GM18907 (cell line): ENCODE data around the gene FBXO46.

ENCODE experiments used
- ATAC-seq: cut with Tn5 transposase; IDR thresholded peaks from one replicate; pipeline ENCODE4 v1.9.1; 2021; ENCODE audit warnings: mild to moderate bottlenecking, moderate library complexity; ENCODE audit not compliant: unreplicated experiment

Gene FBXO46

GRCh38 chr19:45730368-45731288 is at the start of gene FBXO46:
Gene FBXO46 (minus strand): TSS chr19:45730896. CDS start chr19:45713495, 17,401 bp downstream.
- peak; percentile 94 for ATAC-seq

DNA sequence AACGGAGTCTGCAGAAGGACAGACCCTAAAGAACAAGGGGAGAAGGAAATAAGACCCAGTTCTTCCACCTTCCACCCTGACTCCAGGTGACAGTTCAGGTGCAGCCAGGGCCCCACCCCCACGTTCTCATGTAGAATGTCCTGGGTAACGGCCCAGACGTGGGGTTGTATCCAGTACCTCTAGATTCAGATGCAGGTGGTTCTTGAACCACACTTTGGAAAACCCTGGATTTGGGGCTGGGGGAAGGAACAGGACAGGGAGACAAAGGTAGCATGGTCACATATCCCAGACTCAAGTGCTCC is 49.4 kb upstream of the FBXO46 start:
- no peak for ATAC-seq

GRCh38 chr19:45779231-45780145 is 48.8 kb upstream of the FBXO46 start:
- ATAC-seq: peak; percentile 70

DNA sequence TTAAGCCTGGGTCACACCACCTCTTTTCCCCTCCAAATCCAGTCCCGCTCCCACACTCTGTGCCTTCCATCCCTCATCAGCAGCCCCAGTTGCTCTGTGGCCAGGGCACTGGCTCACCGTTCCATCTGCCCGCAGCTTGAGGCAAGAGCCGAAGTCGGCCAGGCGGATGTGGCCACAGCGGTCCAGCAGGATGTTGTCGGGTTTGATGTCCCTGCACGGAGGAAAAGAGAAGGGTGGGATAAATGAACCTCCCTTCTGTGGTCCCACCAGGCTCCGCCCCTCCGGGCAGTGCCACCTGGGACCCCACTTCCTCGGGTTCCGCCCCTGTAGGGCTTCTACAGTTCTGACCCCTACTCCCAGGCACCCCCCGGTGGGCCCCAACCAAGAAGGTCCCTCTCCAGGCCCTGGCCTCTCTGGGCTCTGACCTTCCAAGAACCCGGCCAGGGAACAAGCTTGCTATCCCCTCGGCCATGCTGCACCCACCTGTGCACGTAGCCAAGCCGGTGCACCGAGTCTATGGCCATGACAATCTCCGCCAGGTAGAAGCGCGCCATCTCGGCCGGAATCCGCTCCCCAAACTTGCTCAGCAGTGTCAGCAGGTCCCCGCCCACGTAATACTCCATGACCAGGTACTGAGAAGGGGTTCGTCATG is 47.4 kb upstream of the FBXO46 start:
- no peak for ATAC-seq

DNA sequence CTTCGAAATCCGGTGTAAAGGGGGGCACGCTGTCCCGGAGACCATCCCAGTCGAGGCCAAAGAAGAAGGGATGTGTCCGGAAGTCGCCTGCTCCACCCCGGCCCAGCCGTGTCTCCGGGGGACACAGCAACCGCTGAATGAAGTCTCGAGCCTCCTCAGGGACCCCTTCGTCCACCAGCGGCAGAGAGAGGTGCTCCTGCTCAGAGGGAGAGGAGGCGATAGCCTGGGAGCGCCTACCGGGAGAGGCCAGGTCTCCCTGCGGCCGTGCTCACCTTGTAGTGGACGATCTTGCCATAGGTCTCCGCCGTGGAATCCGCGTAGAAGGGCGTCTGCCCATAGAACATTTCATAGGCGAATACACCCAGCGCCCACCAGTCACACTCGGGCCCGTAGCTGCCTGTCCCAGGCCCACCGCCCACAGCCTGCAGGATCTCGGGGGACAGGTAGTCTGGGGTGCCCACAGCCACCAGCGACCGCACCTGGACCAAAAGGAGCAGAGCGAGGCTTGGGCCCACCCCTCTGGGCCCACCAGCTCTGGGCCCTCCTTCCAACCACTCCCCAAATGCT is 46.8 kb upstream of the FBXO46 start:
- no peak for ATAC-seq

DNA sequence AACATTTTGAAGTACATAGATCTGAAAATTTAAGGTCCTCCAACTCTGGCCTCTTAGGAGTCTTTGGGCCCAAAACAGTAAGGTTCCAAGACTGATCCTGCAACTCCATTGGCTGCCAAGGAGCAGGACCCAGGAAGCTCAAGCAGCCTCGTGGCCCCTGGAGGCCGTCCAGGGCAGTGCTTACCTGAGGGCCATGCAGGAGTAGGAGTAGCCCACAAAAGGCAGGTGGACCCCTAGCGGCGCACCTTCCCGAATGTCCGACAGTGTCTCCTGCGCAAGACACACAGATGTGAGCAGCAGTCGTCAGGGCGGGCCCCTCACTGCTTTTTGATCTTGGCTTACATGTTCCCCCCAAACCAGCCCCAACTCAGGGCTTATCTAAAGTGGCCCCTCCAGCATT is 44.1 kb upstream of the FBXO46 start:
- ATAC-seq: no peak

DNA sequence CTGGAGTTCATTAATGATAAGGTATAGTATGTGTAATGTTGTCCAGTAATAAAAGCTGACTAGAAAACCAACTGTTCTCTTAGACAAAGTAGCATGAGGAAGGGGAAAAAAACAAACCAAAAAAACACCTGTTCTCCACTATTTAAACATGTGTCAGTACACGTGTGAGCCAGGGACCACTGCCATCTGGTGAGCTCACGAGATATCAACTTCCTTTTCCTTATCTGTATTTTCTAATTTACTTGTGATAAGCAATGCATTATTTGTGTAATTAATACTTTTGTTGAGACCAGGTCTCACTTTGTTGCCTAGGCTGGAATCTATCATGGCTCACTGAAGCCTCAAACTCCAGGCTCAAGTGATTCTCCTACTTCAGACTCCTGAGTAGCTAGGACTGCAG is 42.7 kb upstream of the FBXO46 start:
- no peak for ATAC-seq

GRCh38 chr19:45772912-45773311 is 42.2 kb upstream of the FBXO46 start:
- ATAC-seq: no peak

DNA sequence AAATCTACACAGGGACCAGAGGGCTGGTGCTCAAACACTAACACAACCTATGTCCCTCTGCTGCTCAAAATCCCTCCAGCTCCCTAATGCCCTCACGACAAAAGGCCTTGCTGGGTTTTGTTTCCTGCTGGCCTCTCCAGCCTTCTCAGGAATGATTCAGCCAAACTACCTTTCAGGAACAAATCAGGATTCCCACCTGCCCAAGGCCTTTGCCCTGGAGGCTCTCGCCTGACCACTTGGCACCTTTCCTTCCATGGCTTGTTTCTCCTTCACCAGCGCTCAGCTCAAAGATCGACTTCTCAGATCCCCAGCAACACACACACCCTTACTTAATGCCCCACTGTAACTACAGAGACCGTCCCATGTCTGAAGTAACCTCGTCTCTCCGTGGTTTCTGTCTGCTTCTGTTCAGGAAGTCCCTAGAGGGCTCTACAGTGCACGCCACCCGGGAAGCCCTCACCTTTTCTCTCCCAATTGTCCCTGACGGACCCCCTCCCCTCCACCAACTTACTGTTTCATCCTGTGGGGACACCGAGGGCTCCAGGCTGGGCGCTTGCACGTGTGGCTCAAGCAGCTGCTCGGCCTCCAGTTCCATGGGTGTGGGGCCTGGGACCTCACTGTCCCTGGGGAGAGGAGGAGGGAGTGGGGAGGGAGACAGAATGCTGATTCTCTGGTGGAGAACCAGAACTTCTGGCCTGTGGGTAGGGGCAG is 41.6 kb upstream of the FBXO46 start:
- no peak for ATAC-seq

DNA sequence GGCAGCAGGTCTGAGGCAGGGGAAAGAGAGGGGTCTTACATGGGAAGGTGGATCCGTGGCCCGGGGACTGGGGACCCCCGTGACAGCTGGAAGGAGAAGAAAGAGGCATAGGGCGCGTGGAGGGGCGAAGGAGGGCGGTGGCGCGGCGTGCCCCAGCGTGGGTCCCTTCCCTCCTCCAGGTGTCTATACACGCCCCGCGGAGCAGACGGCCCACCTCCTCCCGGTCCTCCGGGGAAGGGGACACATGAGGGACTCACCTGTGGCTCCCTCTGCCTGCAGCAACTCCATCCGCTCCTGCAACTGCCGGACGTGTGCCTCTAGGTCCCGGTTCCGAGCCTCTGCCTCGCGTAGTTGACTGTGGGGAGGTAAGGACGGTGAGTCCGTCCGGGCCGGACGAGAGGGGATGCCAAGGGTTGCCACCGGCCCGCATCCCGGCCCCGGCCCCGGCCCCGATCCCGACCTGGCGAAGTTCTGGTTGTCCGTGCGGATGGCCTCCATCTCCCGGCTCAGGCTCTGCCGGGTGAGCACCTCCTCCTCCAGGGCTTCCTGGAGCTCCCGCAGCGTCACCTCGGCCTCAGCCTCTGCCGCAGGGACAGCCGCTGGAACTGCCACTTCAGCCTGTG is 40.7 kb upstream of the FBXO46 start:
- ATAC-seq: no peak

- ATAC-seq: peak; percentile 55
These were observed 39.8 kb upstream of the FBXO46 start for GRCh38 chr19:45770192-45771101.

- ATAC-seq: peak; percentile 12
These were observed 39.1 kb upstream of the FBXO46 start for GRCh38 chr19:45769821-45770191.

GRCh38 chr19:45768984-45769782 is 38.5 kb upstream of the FBXO46 start, which contains the start of gene SIX5:
Gene SIX5 (minus strand): TSS chr19:45769252. CDS start chr19:45768844, 408 bp downstream.
- peak; percentile 43 for ATAC-seq

GRCh38 chr19:45768655-45768983 is 37.9 kb upstream of the FBXO46 start:
- ATAC-seq: no peak

- no peak for ATAC-seq
These were observed 37.4 kb upstream of the FBXO46 start for GRCh38 chr19:45767881-45768654.

- ATAC-seq: no peak
These were observed 36.7 kb upstream of the FBXO46 start for GRCh38 chr19:45767410-45767880.

GRCh38 chr19:45766869-45767346 is 36.2 kb upstream of the FBXO46 start:
- no peak for ATAC-seq
